SU-DHL-6 (cell line): ENCODE results near the gene EVA1C.

ENCODE experiments used
- CTCF ChIP-seq: fragments of 200-600 bp; sonication (generic); IDR thresholded peaks from one replicate; pipeline ENCODE4 v1.5.1; 2017; ENCODE audit warnings: antibody characterized with exemption, mild to moderate bottlenecking, low read length, moderate library complexity; ENCODE audit not compliant: insufficient read depth, poor library complexity, severe bottlenecking
- EZH2phosphoT487 ChIP-seq: fragments of 200-600 bp; sonication (generic), shearing (Covaris generic); conservative IDR thresholded peaks from 2 replicates; pipeline ENCODE4 v1.6.1; 2018; ENCODE audit warnings: mild to moderate bottlenecking, antibody characterized with exemption, low read length, moderate library complexity, mixed read lengths

- TF ChIP-seq CTCF (no peak), EZH2phosphoT487 (no peak)
These were observed 12.2 kb downstream of the EVA1C start for GRCh38 chr21:32424674-32425073.
